Middle frontal gyrus (tissue), 1 donor: ENCODE data around the gene IQCH.
"Not testable (repeated sequence)": the region's sequence is repeated elsewhere in the genome, so short reads cannot be mapped to it uniquely, and the experiment has no call there.

ENCODE experiments used
- DNase-seq: peaks from one replicate; pipeline ENCODE4 v3.0.0-alpha.2; 2015; ENCODE audit warnings: low spot score; ENCODE audit errors: extremely low spot score

IQCH gene

DNA sequence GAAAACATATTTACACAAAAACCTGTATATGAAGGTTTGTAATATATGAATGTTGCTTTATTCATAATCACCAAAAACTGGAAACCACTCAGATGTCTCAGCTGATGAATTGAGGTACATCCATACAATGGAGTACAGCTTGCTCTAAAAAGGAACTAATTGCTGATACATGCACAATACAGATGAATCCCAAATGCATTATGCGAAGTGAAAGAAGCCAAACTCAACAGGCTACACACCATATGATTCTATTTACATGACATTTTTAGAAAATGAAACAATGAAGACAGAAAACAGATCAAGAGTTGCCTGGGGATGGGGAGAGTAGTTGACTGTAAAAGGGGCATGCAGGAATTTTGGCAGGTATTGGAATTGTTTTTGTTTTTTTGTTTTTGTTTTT lies 95.5 kb downstream of the IQCH start:
- DNase-seq = no peak

DNA sequence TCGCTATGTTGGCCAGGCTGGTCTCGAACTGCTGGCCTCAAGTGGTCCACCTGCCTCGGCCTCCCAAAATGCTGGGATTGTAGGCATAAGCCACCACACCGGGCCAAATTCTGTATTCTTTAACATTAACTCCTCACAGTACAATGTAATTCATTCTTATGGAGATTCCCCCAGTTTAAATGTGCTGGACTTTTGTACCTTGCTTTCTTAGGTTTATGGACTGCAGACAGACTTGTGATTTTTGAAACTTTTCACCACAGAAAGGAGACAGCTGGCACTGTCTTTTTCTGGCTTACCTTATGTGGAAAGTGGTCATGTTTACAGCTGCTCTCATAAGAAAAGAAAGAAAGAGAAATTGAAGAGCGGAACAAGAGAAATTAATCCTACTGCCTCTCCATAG lies 103.8 kb downstream of the IQCH start:
- DNase-seq = no peak

DNA sequence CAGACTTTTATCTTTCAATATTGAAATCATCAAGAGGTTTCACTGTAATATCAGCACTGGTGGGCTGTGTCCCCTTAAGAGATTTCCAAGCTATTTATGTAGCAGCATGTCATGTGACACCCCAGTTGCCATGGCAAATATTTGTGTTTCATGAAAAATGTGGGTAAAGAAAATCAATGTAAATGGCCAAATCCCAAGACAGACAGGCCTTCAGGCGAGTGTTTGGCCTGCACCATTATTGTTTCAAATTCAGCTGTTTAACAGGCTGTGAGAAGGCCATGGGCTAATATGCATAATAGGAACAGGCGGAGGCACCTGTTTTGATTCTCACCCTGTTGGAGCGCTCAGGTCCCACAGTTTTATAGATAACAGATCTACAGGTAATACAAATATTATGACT lies 104.2 kb downstream of the IQCH start:
- DNase-seq = no peak

DNA sequence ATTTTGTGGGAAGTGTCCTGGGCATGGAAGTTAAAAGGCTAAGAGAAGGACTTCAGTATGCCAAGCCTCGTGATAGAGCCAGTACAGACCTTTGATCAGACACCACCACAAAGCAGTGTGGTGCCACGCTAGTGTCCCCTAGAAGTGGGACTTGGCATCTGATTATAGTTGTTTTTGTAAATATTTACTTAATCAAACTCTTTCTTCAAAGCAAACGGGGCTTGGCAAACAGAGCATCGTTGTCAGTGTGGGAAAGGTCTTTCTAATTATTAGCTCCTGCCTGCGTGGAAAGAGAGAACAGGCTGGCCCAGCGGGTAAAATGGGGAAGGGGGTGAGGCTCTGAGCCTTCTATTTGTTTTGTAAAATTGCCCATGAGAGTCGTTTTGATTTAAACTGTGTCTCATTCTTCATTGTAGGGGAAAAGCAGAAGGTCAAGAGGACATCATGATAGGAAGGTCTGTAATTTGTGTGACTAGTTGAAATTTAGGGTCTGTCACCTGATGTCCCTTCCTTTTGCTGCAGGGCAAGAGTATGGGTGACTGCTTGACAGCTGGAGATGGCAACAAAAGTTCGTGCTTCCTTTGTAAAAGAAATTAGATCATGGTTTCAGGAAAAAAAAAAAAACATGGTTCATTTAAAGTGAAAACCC lies 105.0 kb downstream of the IQCH start:
- DNase-seq = no peak

DNA sequence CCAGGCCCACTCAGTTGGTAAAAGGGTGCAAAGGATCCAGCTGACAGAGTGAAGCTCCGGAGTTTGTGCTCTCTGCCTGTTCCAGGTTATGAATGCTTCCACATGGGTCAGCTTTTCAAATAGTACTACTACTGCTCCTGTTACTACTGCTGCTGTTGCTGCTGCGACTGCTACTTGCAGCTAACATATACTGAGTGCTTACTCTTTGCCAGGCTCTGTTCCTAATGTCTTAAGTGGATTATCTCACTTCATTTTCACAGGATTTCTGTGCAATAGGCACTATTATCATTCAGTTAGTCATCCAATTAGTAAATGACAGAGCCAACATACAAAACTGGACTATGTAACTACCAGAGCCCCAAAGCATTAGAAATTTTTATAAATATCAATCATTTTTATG lies 106.5 kb downstream of the IQCH start:
- DNase-seq = no peak

DNA sequence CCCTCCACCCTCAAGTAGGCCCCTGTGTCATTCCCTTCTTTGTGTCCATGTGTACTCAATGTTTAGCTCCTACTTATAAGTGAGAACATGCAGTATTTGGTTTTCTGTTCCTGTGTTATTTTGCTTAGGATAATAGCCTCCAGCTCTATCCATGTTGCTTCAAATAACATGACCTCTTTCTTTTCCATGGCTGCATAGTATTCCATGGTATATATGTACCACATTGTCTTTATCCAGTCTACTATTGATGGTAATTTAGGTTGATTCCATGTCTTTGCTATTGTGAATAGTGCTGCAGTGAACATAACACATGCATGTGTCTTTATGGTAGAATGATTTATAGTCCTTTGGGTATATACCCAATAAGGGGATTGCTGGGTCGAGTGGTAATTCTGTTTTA lies 109.1 kb downstream of the IQCH start:
- DNase-seq = not testable (repeated sequence)

DNA sequence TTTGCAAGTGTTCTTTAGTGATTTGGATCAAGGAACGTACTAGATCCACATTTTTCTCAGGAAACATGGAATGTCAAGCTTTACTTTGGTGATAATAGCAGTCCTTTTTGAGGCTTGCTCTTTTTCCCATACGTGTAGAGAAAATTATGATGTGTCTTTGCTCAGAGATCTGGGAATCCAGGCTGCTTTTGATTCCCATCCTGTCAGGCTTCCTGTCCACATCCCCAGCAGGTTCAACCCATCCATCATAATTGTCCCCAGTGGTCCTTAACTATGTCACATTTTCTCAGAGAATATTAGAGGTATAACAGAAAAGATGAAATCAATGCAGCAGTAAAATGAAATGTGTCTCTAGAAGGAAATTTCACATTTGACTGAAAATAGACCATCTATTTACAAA lies 111.4 kb downstream of the IQCH start:
- DNase-seq = no peak

DNA sequence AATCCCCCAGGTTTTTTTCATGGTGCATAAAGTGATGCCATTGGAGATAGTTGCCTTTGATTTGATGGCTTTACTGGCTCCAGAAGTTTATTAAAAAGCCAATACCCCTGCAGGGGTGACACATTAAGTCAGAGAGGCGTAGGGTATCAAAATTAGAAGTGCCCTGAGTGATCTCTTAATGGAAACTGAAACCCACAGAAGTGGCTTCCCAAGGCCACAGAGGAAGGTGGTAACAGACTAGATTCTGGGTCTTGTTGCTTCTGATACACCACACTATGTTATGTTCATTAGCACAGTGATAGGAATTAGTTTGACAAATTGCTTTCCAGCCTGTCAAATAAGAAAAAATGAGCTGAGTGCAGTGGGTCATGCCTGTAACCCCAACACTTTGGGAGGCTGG lies 112.3 kb downstream of the IQCH start:
- DNase-seq = no peak

DNA sequence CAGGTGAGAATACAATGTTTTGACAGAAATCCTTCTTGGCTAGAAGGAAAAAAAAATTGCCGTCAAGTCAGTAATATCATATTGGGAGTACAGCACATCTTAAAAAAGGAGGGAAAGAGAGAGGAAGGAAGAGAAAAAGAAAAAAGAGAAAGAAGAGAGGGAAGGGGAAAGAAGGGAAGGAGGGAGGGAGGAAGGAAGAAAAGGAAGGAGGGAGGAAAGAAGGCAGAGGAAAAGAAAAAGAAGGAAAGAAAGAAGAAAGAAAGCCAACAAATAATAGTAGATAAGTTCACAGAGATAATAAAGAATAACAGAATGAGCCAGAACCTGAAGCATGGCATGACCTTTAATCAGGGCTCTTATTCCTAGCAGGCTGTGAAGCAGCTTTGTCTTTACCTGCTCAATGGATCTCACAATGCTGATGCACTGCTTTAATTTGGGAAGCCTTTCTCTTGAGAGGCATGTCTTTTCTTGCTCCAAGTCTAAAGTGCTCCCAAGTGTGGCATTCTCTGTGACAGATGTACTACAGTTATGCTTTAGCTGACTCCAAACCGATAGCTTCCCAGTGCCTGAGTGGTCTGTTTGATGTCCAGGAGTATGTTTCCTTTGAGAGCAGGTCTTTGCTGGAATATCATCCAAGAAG lies 114.9 kb downstream of the IQCH start:
- no peak for DNase-seq

DNA sequence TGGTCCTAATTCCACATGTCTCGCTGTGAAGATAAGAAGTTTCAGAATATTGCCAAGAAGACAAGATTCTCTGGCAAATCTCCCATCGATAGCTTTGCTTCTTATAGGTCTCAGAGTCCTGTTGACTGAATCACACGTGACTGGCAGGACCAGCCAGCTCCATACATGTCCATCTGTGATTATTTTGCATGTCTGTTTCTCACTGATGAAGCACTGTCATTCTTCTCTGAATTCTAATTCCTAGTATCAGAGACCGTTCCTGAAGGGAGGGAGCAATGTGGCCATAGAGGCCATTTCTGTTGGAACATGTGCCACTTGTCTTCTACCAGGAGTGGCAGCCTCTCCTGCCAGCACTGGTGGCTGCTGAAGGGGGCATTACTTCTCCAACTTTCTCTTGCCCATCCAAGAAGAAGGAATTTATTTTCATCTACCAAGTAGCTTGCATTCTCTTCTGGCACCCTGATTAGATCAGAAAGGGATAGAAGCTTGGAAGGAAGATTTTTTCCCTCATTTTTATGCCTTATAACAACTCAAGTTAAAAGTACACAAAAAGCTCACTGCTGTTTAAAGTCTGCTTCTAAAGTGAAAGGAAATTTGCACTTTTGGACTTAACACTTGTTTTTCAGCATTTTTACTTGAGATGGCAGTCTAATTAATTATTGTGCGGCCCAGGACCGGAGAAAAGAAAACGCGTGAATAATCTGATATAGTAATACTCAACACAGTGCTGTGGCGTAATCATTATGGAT lies 115.8 kb downstream of the IQCH start:
- no peak for DNase-seq

DNA sequence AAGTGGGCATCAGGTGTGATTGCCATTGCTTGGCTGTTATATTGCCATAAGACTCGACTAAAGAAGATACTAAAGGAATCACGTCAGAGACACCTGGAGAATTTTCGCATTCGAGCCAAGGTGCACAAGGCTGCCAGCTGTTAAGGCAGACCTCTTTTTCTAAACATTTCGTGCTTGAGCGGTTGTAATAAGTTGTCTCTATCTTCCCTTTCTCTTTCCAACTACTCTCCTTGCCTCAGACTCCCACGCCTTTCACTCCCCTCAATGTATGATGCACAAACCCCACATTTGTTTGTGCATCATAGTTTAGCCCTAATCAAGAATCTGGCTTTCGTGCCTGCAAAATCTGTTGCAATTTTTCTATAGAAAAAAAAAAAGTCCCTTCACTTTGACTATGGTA lies 118.0 kb downstream of the IQCH start:
- no peak for DNase-seq

DNA sequence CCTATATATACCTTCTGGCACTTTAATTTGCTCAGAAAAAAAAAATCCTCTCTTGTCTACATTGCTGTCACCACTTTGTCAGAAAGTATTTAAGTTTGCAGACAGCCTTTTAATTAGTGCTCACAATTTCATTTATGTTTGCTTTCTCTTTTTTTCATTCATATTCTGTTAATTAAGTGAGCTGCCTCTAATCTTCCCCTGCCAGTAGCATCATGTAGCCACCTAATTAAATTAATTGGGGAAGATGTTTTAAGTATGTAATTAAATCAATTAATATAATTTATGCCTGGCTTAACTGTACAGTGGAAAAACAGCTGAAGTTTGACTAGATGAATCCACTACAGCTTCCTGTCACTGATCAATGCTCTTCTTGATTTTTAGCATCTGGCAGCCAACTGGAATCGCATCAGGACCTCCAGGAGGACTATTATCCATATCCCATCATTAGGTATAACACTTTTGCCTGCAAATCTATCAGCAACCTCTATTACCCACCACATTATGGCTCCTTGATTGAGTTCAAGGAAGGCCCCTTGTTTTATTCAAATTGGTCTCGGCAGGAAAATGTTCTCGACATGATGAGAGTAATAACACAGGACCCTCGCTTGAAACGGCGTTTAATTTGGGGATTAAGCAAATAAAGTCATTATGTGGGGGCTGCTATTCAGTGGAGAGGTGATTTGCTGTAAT lies 118.5 kb downstream of the IQCH start:
- DNase-seq = no peak

DNA sequence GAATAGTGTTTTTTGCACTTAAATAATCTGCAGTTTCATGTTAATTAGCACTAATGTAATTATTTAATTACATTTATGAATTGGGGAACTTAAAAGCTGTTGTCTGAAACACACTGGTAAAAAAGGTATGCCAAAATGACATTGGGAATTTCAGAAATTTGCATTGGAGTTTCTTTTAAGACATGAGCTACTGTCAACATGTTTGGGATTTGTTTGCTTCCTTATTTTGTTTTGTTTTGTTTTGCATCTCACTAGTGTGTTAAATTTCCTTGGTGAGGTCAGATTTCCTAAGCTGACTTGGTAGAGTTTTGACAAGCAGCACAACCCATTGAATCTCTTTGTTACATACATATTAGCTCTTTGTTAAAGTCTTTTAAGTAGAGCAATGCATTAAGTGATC lies 119.4 kb downstream of the IQCH start:
- DNase-seq = no peak

DNA sequence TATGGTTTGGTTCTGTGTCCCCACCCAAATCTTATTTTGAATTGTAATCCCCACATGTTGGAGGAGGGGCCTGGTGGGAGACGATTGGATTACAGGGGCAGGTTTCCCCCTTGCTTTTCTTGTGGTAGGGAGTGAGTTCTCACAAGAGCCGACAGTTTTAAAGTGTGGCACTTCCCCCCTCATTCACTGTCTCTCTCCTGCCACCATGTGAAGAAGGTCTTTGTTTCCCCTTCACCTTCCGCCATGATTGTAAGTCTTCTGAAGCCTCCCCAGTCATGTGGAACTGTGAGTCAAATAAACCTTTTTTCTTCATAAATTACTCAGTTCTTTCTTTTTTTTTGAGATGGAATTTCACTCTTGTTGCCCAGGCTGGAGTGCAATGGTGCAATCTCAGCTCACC lies 124.9 kb downstream of the IQCH start:
- DNase-seq = no peak

DNA sequence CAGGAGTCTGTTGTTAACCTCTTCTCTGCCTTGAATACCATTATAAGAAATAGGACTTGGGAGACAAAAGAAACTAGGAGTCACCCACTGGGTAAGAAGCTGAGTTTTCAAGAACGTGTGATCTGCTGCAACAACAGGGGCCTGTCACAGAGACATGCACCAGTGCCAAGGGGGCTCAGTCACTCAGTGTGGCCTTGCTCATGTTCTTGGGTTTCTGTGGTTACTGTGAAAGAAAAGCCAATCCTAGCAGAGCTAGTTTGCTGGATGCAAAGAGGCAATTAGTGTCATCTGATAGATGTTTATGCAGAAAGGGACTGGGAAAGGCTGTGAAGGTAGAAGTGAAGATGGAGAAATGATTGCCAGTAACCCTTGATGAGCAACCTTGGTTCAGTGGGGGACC lies 126.3 kb downstream of the IQCH start:
- no peak for DNase-seq

DNA sequence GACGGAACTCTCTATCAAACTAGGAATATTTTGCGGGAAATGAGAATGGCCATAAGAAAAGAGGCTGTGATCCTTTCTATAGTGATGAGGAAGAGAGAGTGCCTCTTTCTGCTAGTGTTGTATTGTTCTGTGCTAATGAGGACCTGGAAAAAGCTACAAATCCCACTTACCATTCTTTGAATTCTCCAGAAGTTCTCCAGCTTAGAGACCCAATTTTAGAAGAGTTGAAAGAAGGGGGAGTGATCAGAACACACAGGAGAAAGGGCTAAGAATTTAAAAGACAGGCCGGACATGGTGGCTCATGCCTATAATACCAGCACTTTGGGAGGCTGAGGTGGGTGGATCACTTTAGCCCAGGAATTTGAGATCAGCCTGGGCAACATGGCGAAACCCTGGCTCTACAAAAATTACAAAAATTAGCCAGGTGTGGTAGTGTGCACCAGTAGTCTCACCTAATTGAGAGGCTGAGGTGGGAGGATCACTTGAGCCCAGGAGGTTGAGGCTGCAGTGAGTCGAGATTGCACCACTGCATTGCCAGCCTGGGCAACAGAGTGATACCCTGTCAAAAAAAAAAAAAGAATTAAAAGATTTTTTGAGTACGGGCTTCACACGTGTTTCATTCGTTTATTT lies 126.9 kb downstream of the IQCH start:
- no peak for DNase-seq

DNA sequence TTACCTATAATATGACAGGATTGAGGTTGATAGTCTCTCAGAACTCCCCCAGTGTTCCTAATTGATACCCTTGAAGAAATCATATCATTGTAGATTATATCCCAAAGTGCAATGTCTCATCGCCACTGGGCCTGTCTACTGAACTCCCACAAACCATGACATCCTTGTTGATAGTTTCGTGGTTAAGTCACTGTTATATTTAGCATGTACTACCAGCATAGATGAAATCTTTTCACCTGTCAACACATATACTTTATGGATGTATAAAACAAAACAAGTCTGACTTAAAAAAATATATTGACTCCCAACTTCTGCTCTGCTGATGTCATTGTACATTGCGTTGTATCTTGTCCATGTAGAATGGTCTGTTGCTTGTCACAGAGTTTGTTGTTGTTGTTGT lies 128.1 kb downstream of the IQCH start:
- DNase-seq = no peak

DNA sequence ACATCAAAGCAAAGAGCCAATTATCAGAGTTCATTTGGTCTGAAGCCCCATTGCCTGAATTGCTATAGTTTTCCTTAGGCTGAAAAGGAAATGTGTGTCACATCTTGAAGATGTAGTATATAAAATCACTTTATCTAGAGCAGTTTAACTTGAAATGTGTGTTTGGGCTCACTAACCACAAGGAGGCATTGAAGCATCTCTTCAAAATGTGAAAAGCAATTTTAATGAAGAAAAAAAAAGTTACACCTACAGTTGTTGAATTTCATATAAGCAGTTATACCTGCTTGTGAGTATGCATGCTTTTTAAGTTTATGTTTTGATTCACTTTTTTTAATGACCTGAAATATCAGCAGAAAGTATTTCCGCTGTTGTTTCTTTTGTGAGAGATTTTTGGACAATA lies 129.3 kb downstream of the IQCH start:
- DNase-seq = no peak

DNA sequence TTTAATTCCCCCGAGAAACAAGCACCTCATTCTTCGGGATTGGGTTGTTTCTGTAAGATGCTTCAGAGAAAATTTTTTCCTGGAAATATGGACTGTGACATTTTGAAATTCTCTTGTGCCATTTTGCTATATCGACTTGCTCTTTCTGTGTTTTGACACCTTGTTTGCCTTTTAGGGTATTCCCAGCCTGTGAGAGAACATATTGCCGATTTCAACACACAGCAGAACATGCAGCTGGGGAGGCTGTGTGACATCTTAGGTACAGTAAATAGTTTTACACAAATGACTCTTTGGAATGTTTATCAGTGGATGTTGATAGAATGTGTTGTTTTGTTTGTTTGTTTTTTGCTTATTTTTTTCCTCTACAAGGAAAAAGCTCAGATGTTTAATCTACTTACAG lies 130.2 kb downstream of the IQCH start:
- no peak for DNase-seq

DNA sequence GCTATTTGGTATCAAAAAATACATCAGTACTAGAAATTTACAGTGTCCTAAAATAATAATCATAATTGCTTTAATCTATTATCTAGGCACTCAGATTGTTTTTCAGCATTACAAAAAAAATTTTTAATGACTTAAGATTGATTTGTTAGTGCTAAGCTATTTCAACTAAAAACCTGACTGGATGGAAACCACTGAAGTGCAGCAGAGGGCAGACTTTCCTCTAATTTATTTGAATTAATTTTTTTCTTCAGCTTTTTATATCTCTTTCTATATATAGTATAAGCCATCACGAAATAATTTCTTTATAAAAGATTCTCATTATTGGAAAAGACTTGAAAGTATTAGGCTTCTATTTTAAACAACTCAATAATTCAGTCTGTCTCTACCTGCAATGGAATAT lies 131.4 kb downstream of the IQCH start:
- DNase-seq = no peak

DNA sequence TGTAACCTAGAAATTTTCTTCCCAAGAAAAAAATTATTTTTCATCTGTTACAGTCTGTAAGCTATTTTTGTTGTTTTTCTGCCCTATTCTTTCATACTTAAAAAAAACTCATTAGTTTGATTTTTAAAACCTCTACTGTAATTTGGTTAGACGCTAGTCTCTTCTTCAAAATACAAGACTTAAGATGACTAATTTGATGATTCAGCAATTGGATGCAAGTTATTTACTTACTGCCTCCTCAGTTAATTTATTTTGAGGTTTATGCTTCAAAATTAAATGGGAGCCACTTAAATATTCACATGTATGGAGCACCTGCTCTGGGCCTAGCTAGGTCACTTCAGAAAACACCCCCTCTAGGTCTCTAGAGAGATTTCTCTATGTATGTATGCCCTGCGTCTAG lies 132.4 kb downstream of the IQCH start:
- no peak for DNase-seq

DNA sequence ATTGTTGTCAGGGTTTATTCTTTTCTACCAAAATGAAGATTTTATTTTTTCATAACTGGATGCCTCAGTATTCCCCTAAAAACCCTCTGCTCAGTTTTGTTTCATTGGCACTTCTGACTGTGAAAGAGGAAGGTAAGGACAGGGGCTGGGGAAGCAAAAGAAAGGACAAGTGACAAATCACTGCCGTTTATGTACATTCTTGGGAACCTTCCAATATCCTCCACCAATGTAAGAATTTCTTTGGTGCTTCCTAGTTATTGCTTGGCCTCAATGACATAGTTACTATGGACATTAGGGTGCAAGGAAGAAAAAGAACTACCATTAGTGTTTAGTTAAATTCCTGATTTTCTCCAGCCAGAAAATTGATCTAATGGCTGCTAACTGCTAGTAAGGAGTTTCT lies 135.4 kb downstream of the IQCH start:
- DNase-seq = no peak
